Left ventricle myocardium inferior (tissue), 1 donor: ENCODE results near the gene XRN2. TPM values are rescaled to one million over a fixed set of nuclear protein-coding genes. Genes with fewer than 3 reads are reported as not detected.
A peak's percentile ranks its signal among the peaks of the same experiment; 100 is the strongest.

Experiments
- DNase-seq: peaks from one replicate; pipeline ENCODE4 v3.0.0-alpha.2; 2020
- H3K27ac ChIP-seq: fragments of 200-600 bp; replicated peaks from 2 replicates; pipeline ENCODE4 v1.8.0; 2021
- H3K27me3 ChIP-seq: fragments of 200-600 bp; 2 replicates; pipeline ENCODE4 v1.8.0; 2021; ENCODE audit warnings: low read depth
- H3K36me3 ChIP-seq: fragments of 200-600 bp; 2 replicates; pipeline ENCODE4 v1.8.0; 2021
- H3K4me1 ChIP-seq: fragments of 200-600 bp; 2 replicates; pipeline ENCODE4 v1.8.0; 2021
- H3K4me3 ChIP-seq: fragments of 200-600 bp; 2 replicates; pipeline ENCODE4 v1.8.0; 2021; ENCODE audit warnings: mild to moderate bottlenecking, moderate library complexity
- H3K9me3 ChIP-seq: fragments of 200-600 bp; replicated peaks from 2 replicates; pipeline ENCODE4 v1.8.0; 2021
- CTCF ChIP-seq: fragments of 200-600 bp; IDR thresholded peaks from 2 replicates; pipeline ENCODE4 v1.8.0; 2021; ENCODE audit warnings: antibody characterized with exemption, mild to moderate bottlenecking, borderline replicate concordance
- intact Hi-C: fragments of 100-400 bp; cut with micrococcal nuclease; formaldehyde crosslinking; loops from one replicate; pipeline ENCODE4 v1.11.0; 2022
- total RNA-seq: library from RNA; stranded (reverse); fragmentation: NEBNext Ultra II Directional; extraction: Animal tissue kit (Norgen Biotek cat#: 25700); gene quantifications from one replicate; pipeline ENCODE4 v1.2.1, GENCODE V29; 2021
- donor health status: DM: no; HTN: yes; CAD: no; lungs with severe emphysema.

The XRN2 gene
- total RNA-seq, 1 donor from 2014 or later, result 33.7 TPM

DNA sequence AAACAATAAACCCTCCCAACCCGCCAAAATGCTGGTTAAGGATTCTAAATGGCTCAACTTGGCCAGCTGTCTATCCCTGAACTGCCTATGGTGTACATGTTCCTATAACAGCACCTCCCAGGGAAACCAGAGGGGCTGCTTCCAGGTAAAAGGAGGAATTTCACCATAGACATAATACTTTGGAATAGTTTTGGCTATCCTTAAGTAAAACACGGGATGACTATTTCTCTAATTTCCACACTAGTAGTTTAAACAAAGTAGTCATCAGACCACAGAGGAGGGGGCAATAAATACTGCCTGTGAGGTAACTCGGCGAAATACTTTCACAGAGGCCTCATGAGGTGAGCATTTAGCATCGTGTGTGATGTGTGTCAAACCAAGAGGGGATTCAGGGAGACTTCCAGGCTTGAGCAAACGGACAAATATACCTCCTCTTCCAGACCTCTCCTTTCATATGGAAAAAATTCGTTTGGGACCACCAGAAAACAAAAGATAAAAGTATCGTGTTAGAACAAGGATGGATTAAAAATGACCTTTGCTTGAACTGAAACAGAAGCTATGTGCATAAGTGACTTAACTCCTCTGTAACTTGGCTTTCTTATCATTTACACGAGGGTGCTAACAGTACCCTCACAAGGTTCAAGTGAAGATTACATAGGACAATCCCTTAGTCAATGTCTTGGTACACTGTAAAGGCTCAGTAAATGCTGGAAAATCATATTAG, 1.0 kb upstream of the XRN2 start:
- H3K4me1 ChIP-seq, result peaks cover 31% of the 10 kb centered on the region
- H3K9me3 ChIP-seq, result no peaks in the 10 kb centered on the region
- no peaks in the 10 kb centered on the region for H3K27me3 ChIP-seq
- TF ChIP-seq CTCF, result no peak
- DNase-seq, result no peak
- intact Hi-C loops, result no loop called here
- H3K36me3 ChIP-seq, result no peaks in the 10 kb centered on the region
- H3K4me3 ChIP-seq, result peak overlapping the region; percentile 91
- peak overlapping the region; percentile 97 for H3K27ac ChIP-seq

DNA sequence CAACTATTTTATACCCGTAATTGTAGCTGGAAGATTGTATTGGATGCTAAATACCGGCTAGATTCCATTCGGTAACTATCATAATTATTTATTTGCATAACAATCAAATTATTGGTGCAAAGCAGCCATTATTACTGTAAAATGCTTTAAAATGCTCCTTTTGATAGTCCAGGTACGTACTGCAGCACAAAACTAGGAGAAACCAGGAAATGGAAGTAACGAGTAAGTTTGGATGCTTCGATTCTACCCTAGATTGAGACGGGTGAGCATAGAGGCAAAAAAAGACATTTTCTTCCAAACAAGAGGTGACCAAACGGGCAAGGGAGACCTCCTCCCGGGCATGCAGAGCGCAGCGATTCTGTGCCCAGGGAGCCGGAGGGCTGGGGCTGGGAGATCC, 469 bp upstream of the XRN2 start:
- intact Hi-C loops, result no loop called here
- Histone ChIP-seq H3K36me3 (no peaks in the 10 kb centered on the region), H3K27me3 (no peaks in the 10 kb centered on the region), H3K4me3 (peak overlapping the region; percentile 91), H3K9me3 (no peaks in the 10 kb centered on the region), H3K4me1 (peaks cover 31% of the 10 kb centered on the region), H3K27ac (peak overlapping the region; percentile 97)
- DNase-seq, result no peak
- no peak for TF ChIP-seq CTCF

DNA sequence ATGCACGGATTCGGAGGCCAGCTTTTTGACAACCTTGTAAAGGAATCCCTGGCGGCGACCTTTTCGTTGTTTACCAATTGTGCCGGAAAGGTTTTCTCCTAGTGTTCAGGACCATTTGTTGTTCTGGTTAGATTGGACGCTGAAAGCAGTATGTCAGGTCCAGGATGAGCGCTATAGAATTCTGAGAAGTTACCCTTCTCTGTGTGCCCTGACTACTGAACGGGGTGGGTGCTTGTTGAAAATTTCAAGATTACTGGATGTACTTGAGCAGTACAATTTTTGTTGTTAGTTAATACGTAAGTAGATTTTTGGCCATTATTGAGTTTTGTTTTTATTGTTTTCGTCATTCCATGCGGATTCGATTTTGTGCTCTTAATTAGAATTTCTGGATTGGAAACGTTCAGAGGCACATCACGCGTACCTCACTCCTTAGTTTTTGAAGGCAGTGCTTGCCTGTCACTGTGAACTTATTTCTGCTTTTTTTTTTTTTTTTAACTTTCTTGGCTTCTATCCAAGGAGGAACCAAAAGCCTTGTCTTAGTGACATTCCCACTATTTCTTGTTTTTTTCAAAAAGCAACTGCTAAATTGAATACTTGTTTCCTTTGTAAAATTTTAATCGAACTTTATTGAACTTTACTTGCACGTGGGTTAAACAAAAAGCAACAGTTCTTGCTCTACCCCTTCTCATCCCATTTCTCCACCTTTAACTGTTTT, 898 bp downstream of the XRN2 start:
- intact Hi-C loops, result no loop called here
- H3K36me3 ChIP-seq, result peaks cover 6% of the 10 kb centered on the region
- no peak for DNase-seq
- peak overlapping the region; percentile 91 for H3K4me3 ChIP-seq
- no peaks in the 10 kb centered on the region for H3K27me3 ChIP-seq
- peaks cover 31% of the 10 kb centered on the region for H3K4me1 ChIP-seq
- TF ChIP-seq CTCF, result no peak
- no peaks in the 10 kb centered on the region for H3K9me3 ChIP-seq
- peak overlapping the region; percentile 97 for H3K27ac ChIP-seq

DNA sequence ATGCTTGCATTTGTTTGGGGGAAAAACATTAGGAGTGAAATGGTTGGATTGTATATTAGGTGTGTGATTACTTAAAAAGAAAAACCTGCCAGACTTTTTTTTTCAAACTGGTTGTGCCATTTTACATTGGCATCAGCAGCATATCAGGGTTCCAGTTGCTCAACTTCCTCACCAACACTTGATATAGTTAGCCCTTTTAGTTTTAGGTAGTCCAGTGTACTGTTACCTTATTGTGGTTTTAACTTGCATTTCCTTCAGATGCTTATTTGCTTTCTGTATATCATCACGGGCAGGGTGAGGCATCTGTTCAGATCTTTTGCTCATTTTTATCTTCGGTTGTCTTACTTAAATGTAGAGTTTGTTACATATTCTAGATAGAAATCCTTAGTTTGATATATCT, 5.2 kb downstream of the XRN2 start:
- Histone ChIP-seq H3K27me3 (no peaks in the 10 kb centered on the region), H3K4me1 (peaks cover 57% of the 10 kb centered on the region), H3K9me3 (no peaks in the 10 kb centered on the region), H3K27ac (no peak overlapping the region), H3K4me3 (no peak overlapping the region), H3K36me3 (peaks cover 6% of the 10 kb centered on the region)
- no peak for TF ChIP-seq CTCF
- intact Hi-C loops, result no loop called here
- DNase-seq, result no peak

DNA sequence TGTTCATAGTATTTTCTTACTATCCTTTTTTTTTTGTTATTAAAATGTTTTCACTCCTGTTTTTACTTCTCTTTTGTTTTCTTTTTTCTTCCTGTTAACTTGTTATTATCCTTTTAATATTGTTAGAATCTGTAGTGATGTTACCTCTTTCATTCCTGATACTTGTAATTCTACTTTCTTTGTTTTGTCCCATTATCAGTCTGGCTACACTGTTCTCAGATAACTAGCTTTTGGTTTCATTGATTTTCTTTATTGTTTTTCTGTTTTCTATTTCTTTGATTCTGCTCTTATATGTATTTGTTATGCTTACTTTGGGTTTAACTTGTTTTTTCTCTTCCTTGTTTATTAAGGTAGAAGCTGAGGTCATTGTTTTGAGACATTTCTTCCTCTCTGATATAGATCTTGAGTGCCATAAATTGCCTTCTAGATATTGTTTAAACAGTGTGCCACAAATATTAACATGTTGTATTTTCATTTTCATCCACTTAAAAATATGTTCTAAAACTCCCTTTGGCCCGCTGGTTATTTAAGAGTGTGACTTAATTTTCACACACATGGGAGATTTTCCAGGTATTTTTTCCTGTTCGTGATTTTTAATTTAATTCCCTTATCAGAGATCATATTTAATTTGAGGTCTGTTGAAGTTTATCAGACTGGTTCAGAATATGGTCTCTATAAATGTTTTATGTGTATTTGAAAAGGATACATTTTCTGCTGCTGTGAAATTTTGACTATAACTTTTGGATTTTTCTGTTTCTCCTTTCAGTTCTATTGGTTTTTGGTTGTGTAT, 6.7 kb downstream of the XRN2 start:
- intact Hi-C loops, result no loop called here
- Histone ChIP-seq H3K27ac (peak overlapping the region; percentile 11), H3K9me3 (no peaks in the 10 kb centered on the region), H3K4me1 (peaks cover 55% of the 10 kb centered on the region), H3K36me3 (peaks cover 6% of the 10 kb centered on the region), H3K27me3 (no peaks in the 10 kb centered on the region), H3K4me3 (no peak overlapping the region)
- no peak for TF ChIP-seq CTCF
- no peak for DNase-seq
